HEK293T (cell line): ENCODE data around the gene PSKH1.

Experiments
- CTBP1 ChIP-seq: fragments of 450-650 bp; IDR thresholded peaks from 2 replicates; pipeline ENCODE4 v1.6.1; 2016; ENCODE audit warnings: borderline replicate concordance
- ELF4 ChIP-seq: fragments of 450-650 bp; IDR thresholded peaks from 2 replicates; pipeline ENCODE4 v1.6.1; 2017; ENCODE audit warnings: antibody characterized with exemption
- FOXA1 ChIP-seq: fragments of 450-650 bp; IDR thresholded peaks from 2 replicates; pipeline ENCODE4 v1.6.1; 2016; ENCODE audit warnings: mild to moderate bottlenecking
- FOXK2 ChIP-seq: fragments of 450-650 bp; IDR thresholded peaks from 2 replicates; pipeline ENCODE4 v1.6.1; 2016; ENCODE audit warnings: mild to moderate bottlenecking

DNA sequence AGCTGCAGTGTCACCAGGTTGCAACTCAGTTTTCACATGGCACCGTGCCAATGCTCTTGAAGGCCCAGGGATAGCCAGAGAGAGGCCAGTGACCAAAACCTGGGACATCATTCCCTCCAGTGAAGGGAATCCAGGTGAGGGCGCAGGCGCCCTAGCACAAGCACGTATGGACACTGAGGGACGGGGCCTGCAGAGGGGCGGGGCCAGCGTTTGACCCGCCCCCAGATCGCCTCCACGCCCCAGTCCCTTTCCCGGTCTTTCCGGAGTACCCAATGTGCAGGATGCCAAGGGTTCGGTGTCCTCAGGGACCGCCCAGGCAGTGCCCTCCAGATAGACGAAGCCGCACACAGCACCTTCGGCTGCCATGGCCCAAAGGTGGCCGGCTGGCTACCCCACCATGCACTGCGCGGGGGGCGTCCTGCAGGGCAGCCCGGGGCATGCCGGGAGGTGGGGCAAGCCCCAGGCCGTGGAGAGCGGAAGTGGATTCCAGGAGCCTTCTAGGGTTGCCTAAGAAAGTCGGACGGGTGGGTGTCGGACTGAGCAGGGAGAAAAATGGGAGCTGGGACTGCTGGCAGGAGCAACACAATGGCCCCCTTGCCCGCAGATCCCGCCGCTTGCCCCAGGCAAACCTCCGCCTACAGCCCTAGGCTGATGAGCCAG, 70.7 kb downstream of the PSKH1 start:
- no peak for TF ChIP-seq CTBP1
- no peak for TF ChIP-seq FOXK2
- TF ChIP-seq FOXA1 = no peak
- no peak for TF ChIP-seq ELF4
